ENCODE data around the gene MT1E.
"Not testable (repeated sequence)": the region's sequence is repeated elsewhere in the genome, so short reads cannot be mapped to it uniquely, and the experiment has no call there.

Gene MT1E

DNA sequence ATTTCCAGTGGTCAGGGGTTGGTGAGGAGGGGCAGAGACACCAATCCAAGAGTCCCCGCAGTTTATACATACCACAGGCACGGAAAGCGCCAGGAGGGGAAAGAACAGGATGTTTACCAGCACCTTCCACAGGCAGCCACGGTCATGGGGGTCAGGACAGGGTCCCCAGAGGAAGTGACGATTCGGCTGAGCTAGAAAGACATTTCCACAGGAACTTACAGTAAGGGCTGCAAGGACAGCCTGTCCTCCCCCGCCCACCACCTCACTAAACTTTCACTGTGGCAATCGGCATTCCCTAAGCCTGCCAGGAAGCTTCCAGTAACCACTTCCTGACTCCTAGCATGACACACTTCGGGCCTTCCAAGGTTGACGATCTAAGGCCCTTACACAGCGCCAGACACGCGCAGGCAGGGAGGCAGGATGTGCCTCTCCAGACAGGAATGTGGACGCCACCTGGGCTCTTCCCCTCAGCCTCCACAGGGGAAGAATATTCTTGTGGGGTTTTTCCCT is 18.4 kb upstream of the MT1E start:
- no peak for DNase-seq

- DNase-seq = no peak
Observed at GRCh38 chr16:56607675-56608042, 17.9 kb upstream of the MT1E start.

DNA sequence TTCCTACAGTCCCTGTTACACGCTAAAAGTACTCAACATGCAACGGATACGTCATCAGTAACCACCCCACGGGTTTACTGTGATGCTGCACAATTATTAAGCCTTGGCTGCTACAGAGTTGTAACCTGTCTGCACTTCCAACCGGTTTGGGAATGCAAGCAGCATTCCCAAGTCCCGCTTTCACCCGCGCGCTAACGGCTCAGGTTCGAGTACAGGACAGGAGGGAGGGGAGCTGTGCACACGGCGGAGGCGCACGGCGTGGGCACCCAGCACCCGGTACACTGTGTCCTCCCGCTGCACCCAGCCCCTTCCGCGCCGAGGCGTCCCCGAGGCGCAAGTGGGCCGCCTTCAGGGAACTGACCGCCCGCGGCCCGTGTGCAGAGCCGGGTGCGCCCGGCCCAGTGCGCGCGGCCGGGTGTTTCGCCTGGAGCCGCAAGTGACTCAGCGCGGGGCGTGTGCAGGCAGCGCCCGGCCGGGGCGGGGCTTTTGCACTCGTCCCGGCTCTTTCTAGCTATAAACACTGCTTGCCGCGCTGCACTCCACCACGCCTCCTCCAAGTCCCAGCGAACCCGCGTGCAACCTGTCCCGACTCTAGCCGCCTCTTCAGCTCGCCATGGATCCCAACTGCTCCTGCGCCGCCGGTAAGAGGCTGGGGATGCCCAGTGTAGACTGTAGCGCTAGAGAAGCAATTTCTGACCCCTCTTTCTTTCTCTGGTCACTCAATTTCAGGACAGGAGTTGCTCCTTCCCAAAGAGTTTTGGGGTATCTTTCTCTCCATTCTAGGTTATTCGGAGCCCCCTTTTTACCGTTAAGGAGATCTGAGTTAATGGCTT is 17.3 kb upstream of the MT1E start, which contains the start of gene MT2A:
Gene MT2A, plus strand, starts transcription at position 542 of the 833 bp plus-strand sequence. Its CDS starts 72 bp downstream, at position 614.
- peak; percentile 88 for DNase-seq

- DNase-seq = no peak
Observed at GRCh38 chr16:56608876-56609462, 16.6 kb upstream of the MT1E start.

- no peak for DNase-seq
Observed at GRCh38 chr16:56609463-56609921, 16.1 kb upstream of the MT1E start.

GRCh38 chr16:56610017-56610608 is 15.5 kb upstream of the MT1E start:
- no peak for DNase-seq

DNA sequence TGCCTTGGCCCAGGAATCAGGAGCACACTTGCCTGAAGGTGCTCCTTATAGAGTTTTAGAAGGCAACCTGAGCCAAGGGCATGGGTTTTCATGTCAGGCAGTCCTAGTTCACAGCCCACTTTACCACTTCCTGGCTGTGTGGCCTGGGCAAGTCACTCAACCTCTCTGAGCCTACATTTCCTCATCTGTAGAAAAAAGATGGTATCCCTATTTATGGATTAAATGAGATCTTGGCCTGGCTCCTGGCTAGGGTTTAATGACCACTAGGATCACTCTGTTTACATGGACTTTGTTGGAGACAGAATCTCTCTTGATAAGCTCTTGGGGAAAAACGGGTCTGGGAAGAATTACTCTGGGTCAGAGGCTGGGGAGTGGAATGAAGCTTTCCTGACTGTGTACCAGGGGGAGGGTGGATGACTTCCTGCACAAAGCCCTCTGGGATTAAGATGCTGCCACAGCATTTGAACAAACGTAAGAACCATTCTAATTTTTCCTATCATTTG is 14.9 kb upstream of the MT1E start:
- DNase-seq = no peak

DNA sequence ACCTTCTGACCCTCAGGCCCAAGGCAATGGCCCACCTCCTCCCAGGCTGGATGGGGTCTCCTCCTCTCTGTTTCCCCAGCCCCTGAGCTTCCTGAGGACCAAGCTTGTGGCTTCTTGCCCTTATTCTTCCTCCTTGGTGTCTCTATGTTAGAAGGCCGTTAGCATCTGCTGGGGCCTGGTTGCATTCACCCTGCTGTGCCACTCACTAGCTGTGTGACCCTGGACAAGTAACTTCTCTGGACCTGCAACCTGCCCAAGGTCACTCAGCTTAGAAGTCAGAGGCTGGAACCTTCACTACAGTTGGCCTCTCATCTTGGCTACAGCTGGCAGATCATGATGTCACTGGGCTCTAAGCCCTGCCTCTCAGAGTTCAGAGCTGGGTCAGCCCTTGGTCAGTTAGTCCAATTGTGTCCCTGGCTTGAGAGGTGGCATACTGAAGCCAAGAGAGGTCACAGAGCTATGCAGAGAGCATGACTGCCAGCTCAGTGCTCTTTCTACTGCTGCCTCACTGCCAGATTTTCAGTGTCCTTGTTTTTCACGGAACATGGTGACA is 14.2 kb upstream of the MT1E start:
- DNase-seq = no peak

GRCh38 chr16:56613706-56614105 is 11.9 kb upstream of the MT1E start:
- DNase-seq = no peak

- DNase-seq = no peak
Observed at GRCh38 chr16:56614549-56614991, 11.0 kb upstream of the MT1E start.

DNA sequence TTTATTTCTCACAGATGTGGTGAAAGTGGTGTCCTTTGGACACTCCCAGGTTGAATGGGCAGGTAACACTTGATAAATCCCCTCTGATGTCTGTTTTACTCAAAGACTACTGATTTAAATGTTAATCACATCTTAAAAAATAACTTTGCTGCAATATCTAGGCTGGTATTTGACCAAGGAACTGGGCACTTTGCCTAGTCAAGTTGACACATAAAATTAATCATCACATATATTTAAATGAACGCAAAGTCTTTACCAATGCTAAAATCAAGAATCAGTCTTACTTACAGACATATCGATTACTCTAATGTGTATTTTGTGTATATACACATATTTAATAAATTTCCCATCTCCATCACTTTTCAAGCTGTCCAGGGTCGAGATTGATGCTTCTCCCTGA is 10.2 kb upstream of the MT1E start:
- DNase-seq = no peak

- no peak for DNase-seq
Observed at GRCh38 chr16:56616608-56617211, 8.9 kb upstream of the MT1E start.

- no peak for DNase-seq
Observed at GRCh38 chr16:56617212-56618085, 8.1 kb upstream of the MT1E start.

DNA sequence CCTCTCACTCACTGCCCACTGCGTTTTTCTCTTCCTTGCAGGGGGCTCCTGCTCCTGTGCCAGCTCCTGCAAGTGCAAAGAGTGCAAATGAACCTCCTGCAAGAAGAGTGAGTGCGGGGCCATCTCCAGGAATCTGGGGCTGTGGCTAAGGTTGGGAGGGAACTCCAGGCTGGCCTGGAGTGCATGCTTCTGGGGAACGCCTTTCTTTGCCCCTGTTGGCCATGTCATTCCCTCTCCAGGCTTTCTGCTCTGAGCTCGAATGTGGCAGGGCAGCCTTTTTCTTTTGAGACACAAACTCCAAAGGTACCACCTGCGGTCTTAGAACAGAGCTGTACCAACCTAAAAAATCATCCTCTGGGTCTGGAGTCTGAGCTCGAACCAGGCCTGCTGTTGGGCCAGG is 7.4 kb upstream of the MT1E start:
- no peak for DNase-seq

DNA sequence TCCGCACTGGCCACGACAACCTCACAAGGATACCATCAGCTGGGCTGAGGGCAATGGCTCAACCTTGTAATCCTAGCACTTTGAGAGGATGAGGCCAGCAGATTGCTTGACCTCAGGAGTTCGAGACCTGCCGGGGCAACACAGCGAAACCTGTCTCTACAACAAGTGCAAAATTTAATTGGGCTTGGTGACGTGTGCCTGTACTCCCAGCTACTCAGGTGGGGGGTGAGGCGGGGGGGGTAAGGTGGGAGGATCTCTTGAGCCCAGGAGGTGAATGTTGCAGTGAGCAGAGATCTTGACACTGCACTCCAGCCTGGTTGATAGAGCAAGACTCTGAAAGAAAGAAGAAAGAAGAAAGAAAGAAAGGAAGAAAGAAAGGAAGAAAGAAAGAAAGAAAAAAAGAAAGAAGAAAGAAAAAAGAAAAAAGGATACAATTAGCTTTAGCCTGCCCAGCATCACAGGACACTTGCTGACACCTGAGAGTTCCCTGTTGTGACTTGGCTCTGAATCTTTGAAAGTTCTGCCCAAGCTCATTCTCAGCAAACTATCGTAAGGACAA is 5.2 kb upstream of the MT1E start:
- no peak for DNase-seq

- not testable (repeated sequence) for DNase-seq
Observed at GRCh38 chr16:56621665-56622445, 3.7 kb upstream of the MT1E start.

DNA sequence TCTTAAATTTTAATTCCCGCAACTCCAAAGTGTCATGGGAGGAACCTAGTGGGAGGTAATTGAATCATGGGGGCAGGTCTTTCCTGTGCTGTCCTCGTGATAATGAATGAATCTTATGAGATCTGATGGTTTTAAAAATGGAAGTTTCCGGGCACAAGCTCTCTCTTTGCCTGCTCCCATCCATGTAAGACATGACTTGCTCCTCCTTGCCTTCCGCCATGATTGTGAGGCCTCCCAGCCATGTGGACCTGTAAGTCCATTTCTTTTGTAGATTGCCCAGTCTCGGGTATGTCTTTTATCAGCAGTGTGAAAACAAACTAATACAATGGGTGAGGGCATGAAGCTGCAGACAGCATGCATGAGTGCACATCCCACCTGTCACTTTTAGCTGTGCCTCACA is 2.4 kb upstream of the MT1E start:
- DNase-seq = not testable (repeated sequence)

- no peak for DNase-seq
Observed at GRCh38 chr16:56623637-56624036, 1.9 kb upstream of the MT1E start.

- DNase-seq = no peak
Observed at GRCh38 chr16:56625943-56626654, 518 bp downstream of the MT1E start.

DNA sequence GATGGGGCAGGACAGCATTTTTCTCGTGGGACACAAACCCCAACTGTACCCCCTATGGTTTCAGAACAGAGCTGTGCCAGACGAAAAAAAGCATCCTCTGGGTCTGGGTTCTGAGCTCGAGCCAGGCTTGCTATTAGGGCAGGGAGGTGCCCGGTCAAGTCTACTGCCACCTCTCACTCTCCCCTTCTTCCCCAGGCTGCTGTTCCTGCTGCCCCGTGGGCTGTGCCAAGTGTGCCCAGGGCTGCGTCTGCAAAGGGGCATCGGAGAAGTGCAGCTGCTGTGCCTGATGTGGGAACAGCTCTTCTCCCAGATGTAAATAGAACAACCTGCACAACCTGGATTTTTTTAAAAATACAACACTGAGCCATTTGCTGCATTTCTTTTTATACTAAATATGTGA is 1.1 kb downstream of the MT1E start:
- DNase-seq = no peak

Measured in cortex of kidney (tissue), 1 donor.